Ammon's horn (tissue), 1 donor: ENCODE measurements around the gene RAB1A.

Experiments
- DNase-seq: peaks from one replicate; pipeline ENCODE4 v3.0.0-alpha.2; 2016; ENCODE audit warnings: low spot score

The RAB1A gene

GRCh38 chr2:65059071-65059470 lies 70.8 kb downstream of the RAB1A start:
- DNase-seq: no peak

DNA sequence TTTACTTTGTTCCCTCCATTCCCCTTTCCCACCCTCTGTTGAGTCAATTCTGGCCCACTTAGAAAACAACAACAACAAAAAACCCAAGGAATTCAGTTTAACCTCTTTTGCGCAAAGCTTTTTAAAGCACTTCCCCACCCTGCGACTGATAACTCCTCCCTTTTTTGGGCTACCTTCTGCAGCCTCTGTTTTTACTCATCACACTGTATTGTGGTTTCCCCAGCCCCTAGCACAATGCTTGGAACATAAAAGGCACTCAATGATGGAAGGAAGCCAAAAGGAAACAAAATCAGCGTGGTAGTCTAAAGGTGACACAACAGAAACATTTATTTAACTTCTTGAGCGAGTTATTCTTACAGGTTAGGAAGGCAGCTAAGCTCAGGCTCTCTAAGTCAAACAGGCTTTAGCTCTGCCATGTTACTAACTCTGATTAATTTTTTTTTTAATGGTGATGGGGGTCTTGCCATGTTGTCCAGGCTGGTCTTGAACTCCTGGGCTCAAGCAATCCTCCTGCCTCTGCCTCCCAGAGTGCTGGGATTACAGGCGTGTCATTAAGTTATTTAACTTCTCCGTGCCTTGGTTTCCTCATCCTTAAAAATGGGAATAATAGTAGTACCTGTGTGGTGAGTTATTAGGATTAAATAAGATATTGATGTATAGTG lies 72.4 kb downstream of the RAB1A start:
- no peak for DNase-seq

- DNase-seq: no peak
Measured at GRCh38 chr2:65057054-65057375, 72.9 kb downstream of the RAB1A start.

GRCh38 chr2:65056215-65057053 lies 73.5 kb downstream of the RAB1A start, which contains the start of gene CEP68:
TSS of gene CEP68 (plus strand) at chr2:65056416. CDS start at chr2:65069445, 13,029 bp downstream.
- DNase-seq: peak; percentile 99

DNA sequence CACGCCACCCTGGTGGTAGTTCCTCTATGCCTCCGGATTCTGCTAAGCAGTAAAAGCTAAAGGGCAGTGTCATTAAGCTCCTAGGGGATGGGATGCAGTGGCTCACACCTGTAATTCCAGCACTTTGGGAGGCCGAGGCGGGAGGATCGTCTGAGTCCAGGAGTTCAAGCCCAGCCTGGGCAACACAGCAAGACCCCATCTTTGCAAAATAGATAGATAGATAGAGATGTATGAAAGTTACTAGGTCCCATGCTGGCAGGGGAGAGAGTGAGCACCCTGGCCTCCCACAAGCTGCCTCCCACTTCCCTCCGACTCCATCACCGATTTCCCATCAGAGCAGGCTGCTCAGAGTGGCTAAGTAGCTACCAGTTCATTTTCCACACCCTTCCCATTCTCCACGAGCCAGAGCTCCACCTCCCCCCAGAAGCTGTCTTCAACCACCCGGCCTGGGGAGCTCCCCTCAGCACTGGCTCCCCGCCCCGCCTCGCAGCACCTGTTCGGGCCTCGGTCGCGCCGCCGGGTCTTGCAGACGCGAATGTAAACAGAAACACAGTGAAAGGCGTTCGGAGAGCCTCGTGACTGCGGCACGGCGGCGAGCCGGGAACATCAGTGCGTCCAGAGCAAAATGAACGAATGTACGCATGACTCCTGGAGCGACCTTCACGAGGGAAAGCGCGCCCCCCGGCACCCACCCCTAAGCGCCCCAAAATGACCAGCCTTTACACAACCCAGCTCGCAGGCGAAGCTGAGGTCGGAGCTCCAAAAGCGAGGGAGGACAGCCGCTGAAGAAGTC lies 74.3 kb downstream of the RAB1A start:
- DNase-seq: no peak

- no peak for DNase-seq
Measured at GRCh38 chr2:65054749-65055421, 75.0 kb downstream of the RAB1A start.

DNA sequence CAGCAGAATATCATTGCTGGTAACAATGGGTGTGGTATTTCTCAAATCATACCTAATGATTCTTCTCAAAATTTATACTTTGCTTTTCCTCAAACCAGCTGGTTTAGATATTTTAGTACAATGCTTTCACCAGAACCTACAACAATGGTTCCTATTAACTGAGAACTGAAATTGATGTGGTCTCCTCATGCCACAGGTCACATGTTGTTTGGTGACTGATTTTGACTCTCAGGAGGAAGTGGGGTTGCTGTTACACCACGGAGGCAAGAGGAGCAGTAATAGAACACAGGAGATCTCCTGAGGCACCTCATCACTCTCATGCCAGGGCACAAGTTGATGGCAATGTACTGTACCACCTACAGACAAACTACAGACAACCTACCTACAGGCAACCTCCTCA lies 76.7 kb downstream of the RAB1A start:
- DNase-seq: peak; percentile 65

DNA sequence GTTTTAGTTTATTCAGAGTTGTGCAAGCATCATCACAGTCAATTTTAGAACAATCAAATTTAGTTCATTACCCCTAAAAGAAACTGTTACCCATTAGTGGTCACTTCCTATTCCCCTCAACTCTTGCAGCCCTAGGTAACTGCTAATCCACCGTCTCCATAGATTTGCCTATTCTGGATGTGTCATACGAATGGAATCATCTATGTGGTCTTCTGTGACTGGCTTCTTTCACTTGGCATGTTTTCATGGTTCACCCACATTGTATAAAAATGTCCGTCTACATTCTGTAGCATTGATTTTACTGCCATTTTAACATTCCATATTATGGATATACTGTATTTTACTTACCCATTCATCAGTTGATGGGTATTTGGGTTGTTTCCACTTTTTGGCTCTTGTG lies 79.0 kb downstream of the RAB1A start:
- no peak for DNase-seq

GRCh38 chr2:65049010-65049639 lies 80.8 kb downstream of the RAB1A start:
- DNase-seq: no peak

- DNase-seq: no peak
Measured at GRCh38 chr2:65046633-65047407, 83.1 kb downstream of the RAB1A start.

DNA sequence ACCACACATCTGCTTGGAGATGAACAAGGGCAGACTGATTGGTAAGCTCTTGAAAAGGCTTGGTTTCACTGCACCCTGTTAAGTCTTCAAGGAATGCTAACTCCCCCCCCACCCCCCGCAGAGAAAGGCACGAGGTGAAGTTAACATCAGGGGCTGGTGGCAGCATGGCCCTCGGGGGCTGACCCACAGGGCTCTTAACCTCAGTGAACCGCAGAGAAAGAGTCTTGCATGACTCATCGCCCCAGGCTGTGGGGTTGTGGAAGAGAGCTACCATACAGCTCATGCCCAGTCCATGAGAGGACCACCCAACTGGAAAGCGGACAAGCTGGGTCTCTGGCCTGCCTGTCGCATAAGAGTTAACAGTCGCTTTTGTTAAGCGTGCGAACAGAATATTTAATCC lies 84.3 kb downstream of the RAB1A start:
- DNase-seq: no peak

DNA sequence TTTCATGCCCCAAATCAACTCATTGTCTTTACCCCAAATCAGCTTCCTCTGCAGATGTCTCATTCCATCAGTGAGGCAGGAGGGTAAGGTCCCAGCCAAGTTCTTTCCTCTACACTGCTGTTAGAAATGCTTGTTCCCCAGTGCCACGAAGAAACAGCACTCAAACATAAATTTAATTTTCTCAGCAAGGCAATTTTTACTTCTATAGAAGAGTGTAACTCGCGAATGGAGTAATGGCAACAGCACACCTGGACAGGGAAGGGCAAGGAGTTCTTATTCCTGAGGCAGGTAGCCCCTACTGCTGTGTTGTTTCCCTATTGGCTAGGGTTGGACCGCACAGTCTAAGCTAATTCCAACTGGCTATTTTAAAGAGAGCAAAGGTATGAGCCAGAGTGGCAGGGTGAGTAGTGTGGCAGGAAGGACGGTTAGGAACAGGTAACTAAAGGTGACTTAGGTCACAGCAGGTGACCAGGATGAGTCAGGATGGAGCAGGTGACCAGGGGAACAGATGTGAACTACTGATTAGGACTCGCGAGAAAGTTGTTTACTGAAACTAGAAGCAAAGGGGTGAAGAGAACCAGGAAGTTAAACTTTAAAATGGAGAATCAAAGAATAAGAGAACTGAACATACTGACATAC lies 85.7 kb downstream of the RAB1A start:
- DNase-seq: no peak

GRCh38 chr2:65043001-65043400 lies 86.9 kb downstream of the RAB1A start:
- DNase-seq: no peak

DNA sequence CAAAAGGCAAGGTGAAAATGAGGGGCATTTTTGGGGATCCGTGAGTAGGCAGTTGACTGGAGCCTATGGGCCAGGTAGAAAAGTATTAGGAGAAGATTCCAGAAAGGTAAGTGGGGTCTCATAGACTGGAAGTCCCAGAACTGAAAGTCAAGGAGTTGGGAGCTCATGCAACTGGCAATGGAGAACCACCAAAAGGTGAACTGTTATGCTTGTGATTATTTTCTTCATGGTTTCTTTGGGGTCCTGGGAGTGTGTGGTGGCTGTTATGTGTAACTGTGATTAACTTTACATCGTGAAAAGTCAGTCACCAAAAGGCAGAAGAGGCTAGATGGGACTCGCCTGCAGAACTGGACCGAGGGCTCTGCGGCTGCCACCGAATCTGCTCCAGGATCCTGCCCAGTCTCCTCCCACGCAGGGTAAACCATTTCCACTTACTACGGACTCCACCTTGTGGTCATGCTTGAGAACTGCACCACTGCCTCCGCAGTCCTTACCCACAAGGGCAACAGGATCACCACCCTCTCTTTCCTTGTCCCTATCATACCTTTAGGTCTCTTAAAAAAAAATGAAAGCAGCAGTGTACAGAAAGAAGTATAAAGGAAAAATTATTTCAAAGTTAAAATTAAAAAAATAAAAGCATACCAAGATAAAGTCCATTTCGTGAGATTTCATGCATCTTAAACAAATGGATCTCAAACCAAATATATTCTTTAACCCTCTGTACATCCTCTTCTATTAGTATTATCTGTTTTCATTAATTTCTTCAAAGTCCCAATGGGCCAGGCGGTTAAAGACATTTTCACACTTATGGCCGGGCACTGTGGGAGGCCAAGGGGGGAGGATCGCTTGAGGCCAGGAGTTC lies 89.3 kb downstream of the RAB1A start:
- peak; percentile 95 for DNase-seq

DNA sequence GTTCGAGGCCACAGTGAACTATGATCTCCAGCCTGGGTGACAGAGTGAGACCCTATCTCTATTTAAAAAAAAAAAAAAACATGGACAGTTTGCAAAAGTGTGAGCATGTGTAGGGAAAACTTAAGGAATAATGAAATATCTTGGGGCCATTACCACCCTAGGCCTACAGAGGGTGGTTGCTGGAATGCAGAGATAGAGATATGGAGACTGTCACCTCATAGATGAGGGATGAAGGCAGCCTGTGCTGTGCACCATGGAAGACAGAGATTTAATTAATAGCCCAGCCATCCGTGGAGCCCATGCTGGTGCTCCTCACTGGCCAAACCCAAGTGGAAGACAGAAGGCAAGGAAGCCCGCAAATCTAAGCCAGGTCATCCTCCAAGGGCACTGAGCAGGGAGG lies 90.3 kb downstream of the RAB1A start:
- no peak for DNase-seq

DNA sequence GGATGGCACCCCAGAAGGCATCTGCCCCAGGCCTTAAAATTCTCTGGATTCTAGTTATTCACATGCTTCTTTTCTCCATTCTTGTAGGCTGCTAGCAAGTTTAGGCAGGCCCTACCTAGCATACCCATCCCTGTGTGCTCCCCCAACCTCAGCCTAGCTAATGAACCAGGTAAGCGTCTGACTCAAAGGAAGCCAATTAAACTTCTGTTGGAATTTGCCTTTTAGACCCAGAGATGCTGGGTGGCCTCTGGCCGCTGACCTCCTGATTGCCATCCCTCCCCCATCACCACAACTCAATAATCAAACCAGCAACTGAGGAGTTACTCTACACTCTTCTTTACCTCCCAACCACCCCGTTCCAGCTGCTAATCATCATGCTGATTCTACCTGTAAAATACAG lies 92.7 kb downstream of the RAB1A start:
- DNase-seq: no peak
